ENCODE measurements around the gene ATP9B. TPM values are rescaled to one million over a fixed set of nuclear protein-coding genes. Genes with fewer than 3 reads are reported as not detected.

The ATP9B gene
- total and polyA plus RNA-seq, 4 donors = 12.6 to 77.0 (median 29.9) TPM

DNA sequence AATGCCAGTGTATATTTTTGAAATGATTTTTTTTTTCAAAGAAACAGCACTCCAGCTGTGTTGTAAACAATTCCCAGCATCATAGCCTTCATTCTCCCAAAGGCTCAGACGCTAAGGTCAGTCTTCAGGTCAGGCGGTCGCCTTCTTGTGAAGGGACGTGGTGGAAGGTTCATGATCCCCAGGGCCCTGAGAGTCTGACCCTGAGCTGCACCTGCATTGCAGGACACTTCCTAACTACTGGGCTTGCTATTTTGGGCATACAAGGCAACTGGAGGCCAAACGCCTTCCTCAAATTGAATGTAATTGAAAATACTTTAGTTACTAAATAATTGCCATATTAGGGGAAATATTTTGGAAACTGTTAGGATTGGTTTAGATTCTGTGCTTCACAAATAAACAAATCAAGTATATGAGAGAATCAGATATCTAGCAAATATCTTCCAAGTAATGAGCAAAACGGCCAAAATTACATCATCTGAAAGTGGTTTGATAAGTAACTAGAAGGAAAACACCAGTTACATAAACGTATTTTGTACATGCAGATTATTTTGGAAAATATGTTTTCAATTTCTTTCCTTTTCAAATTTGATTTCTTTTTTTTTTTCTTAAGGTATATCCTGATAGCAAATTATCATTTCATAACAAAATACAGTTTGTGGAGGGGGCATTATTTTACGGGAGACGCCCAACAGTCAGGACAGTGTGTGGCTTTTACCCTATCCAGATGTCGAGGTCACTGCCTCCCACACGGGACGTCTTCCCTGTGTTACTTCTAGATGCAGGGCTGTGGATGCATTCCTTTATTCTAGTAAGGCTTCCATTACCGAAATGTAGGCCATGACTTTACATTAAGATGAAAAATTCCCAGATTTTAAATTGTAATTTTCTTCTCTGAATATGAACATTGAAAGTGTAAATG is 136.0 kb downstream of the ATP9B start:
- no peak for ATAC-seq (ENCODE audit: insufficient read depth, low FRiP score)

DNA sequence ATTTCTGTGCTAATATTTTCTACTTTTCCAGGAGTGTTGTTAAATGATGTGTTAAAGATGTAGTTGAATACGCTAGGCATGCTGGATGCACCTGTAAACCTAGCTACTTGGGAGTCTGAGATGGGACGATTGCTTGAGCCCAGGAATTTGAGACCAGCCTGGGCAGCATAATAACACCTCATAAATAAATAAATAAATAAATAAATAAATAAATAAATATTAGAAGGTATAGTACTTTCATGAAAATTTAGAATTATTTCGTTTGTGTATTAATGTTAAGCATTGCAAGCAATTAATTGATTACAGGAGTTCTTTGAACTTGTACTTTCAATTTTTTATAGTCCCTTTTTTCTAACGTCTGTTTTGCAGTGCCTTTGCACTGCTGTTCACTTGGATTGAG is 137.2 kb downstream of the ATP9B start:
- no peak overlapping the region for H3K9ac ChIP-seq (ENCODE audit: insufficient read depth in 1 of 2, low read length in 2 of 2)
- no peak overlapping the region for H3K4me3 ChIP-seq
- DNase-seq (no peak), ATAC-seq (ENCODE audit: insufficient read depth, low FRiP score) (no peak)
- TF ChIP-seq, protein P1, sequence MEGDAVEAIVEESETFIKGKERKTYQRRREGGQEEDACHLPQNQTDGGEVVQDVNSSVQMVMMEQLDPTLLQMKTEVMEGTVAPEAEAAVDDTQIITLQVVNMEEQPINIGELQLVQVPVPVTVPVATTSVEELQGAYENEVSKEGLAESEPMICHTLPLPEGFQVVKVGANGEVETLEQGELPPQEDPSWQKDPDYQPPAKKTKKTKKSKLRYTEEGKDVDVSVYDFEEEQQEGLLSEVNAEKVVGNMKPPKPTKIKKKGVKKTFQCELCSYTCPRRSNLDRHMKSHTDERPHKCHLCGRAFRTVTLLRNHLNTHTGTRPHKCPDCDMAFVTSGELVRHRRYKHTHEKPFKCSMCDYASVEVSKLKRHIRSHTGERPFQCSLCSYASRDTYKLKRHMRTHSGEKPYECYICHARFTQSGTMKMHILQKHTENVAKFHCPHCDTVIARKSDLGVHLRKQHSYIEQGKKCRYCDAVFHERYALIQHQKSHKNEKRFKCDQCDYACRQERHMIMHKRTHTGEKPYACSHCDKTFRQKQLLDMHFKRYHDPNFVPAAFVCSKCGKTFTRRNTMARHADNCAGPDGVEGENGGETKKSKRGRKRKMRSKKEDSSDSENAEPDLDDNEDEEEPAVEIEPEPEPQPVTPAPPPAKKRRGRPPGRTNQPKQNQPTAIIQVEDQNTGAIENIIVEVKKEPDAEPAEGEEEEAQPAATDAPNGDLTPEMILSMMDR (IDR thresholded peaks at IDR 0.05; ENCODE audit: control extremely low read depth, extremely low read depth) = no peak
- WGBS, 2 donors = 97% methylated on average over 4 of the region's 4 CpGs
- H3K27me3 ChIP-seq (ENCODE audit: control insufficient read depth in 3 of 3, insufficient read depth in 3 of 3, low read length in 2 of 3) = no peaks in the 10 kb centered on the region
- H3K36me3 ChIP-seq (ENCODE audit: control insufficient read depth in 4 of 4, insufficient read depth in 4 of 4, low read length in 4 of 4) = peaks cover 0 to 12% (median 8%) of the 10 kb centered on the region in 4 donors
- H3K4me1 ChIP-seq (ENCODE audit: control insufficient read depth in 5 of 5, insufficient read depth in 5 of 5, low read length in 5 of 5) = peaks cover 0 to 8% (median 4%) of the 10 kb centered on the region in 5 donors
- no peak overlapping the region for H3K27ac ChIP-seq (ENCODE audit: low read depth in 1 of 2, low read length in 1 of 2)
- no peaks in the 10 kb centered on the region for H3K9me3 ChIP-seq (ENCODE audit: control insufficient read depth in 4 of 4, insufficient read depth in 3 of 4, low read length in 3 of 4)

More for the DNA sequence above, 136.0 kb downstream of the ATP9B start:
- H3K9ac ChIP-seq (ENCODE audit: insufficient read depth in 1 of 2, low read length in 2 of 2) = no peak overlapping the region
- WGBS, 2 donors = 93% methylated on average over 13 of the region's 13 CpGs
- no peak overlapping the region for H3K4me3 ChIP-seq
- no peak overlapping the region for H3K27ac ChIP-seq (ENCODE audit: low read depth in 1 of 2, low read length in 1 of 2)
- DNase-seq = no peak
- TF ChIP-seq, protein P1 (IDR thresholded peaks at IDR 0.05; ENCODE audit: control extremely low read depth, extremely low read depth) = no peak
- peaks cover 0 to 12% (median 8%) of the 10 kb centered on the region in 4 donors for H3K36me3 ChIP-seq (ENCODE audit: control insufficient read depth in 4 of 4, insufficient read depth in 4 of 4, low read length in 4 of 4)
- H3K4me1 ChIP-seq (ENCODE audit: control insufficient read depth in 5 of 5, insufficient read depth in 5 of 5, low read length in 5 of 5) = peaks cover 0 to 8% (median 4%) of the 10 kb centered on the region in 5 donors
- no peaks in the 10 kb centered on the region for H3K9me3 ChIP-seq (ENCODE audit: control insufficient read depth in 4 of 4, insufficient read depth in 3 of 4, low read length in 3 of 4)
- no peaks in the 10 kb centered on the region for H3K27me3 ChIP-seq (ENCODE audit: control insufficient read depth in 3 of 3, insufficient read depth in 3 of 3, low read length in 2 of 3)

DNA sequence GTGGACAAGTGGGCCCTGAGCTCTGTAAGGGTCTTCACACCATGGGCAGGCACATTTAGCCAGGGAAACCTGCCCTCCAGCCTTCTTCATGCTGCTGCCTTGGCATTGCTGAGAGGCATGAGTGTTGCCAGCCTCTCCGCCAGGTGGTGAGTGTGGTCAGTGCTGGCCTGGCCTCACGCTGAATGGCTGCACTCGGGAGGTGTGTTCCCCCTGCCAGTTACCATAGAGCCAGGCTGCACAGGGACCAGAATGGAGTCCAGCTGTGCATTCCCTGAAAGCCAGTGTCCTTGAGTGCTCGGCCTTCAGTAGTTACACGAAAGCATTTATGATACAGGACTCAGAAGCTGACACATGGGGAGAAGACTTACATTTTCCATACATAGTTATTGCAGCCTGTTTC is 139.7 kb downstream of the ATP9B start:
- WGBS, 2 donors = 93 to 97% methylated on average over 5 of the region's 5 CpGs
- DNase-seq = no peak
- Histone ChIP-seq H3K27me3 (ENCODE audit: control insufficient read depth in 3 of 3, insufficient read depth in 3 of 3, low read length in 2 of 3) (no peaks in the 10 kb centered on the region), H3K4me1 (ENCODE audit: control insufficient read depth in 5 of 5, insufficient read depth in 5 of 5, low read length in 5 of 5) (peaks cover 0 to 8% (median 0%) of the 10 kb centered on the region in 5 donors), H3K4me3 (no peak overlapping the region), H3K36me3 (ENCODE audit: control insufficient read depth in 4 of 4, insufficient read depth in 4 of 4, low read length in 4 of 4) (peaks cover 0 to 12% (median 8%) of the 10 kb centered on the region in 4 donors), H3K27ac (ENCODE audit: low read depth in 1 of 2, low read length in 1 of 2) (no peak overlapping the region), H3K9me3 (ENCODE audit: control insufficient read depth in 4 of 4, insufficient read depth in 3 of 4, low read length in 3 of 4) (no peaks in the 10 kb centered on the region), H3K9ac (ENCODE audit: insufficient read depth in 1 of 2, low read length in 2 of 2) (no peak overlapping the region)
- TF ChIP-seq, protein P1 (IDR thresholded peaks at IDR 0.05; ENCODE audit: control extremely low read depth, extremely low read depth) = no peak
- ATAC-seq (ENCODE audit: insufficient read depth, low FRiP score) = no peak

All from lung (tissue), 12 donors.